ENCODE data around the gene SLC44A2.

The SLC44A2 gene

GRCh38 chr19:10683582-10683981 lies 58.2 kb downstream of the SLC44A2 start:
- DNase-seq: no peak

- DNase-seq: no peak
These were observed 59.9 kb downstream of the SLC44A2 start for GRCh38 chr19:10685210-10685609.

GRCh38 chr19:10686193-10686592 lies 60.8 kb downstream of the SLC44A2 start:
- no peak for DNase-seq

GRCh38 chr19:10686661-10687517 lies 61.5 kb downstream of the SLC44A2 start:
- no peak for DNase-seq

- no peak for DNase-seq
These were observed 62.4 kb downstream of the SLC44A2 start for GRCh38 chr19:10687518-10688288.

- no peak for DNase-seq
These were observed 63.4 kb downstream of the SLC44A2 start for GRCh38 chr19:10688545-10689280.

- peak; percentile 22 for DNase-seq
These were observed 65.0 kb downstream of the SLC44A2 start for GRCh38 chr19:10690341-10690781.

GRCh38 chr19:10691178-10691881 lies 66.0 kb downstream of the SLC44A2 start:
- no peak for DNase-seq

GRCh38 chr19:10691883-10692282 lies 66.5 kb downstream of the SLC44A2 start:
- DNase-seq: no peak

- DNase-seq: no peak
These were observed 67.4 kb downstream of the SLC44A2 start for GRCh38 chr19:10692673-10693264.

All from NCI-H2171 treated with DMSO at 0.1 percent for 48 hours (cell line).